A549 treated with Mapracorat at 1 μM for 4 hours (cell line): ENCODE results near the gene PPP2R5B. TPM values are rescaled to one million over a fixed set of nuclear protein-coding genes. Genes with fewer than 3 reads are reported as not detected.

Experiments
- total RNA-seq: library from RNA; stranded (reverse); fragments of 200-300 nt; extraction: Qiagen RNA extraction; gene quantifications from 5 replicates; pipeline ENCODE4 v1.2.3, GENCODE V29; 2022

Gene PPP2R5B
- 3.2 to 5.4 TPM (median 4.7 TPM) in 5 replicates for total RNA-seq

DNA sequence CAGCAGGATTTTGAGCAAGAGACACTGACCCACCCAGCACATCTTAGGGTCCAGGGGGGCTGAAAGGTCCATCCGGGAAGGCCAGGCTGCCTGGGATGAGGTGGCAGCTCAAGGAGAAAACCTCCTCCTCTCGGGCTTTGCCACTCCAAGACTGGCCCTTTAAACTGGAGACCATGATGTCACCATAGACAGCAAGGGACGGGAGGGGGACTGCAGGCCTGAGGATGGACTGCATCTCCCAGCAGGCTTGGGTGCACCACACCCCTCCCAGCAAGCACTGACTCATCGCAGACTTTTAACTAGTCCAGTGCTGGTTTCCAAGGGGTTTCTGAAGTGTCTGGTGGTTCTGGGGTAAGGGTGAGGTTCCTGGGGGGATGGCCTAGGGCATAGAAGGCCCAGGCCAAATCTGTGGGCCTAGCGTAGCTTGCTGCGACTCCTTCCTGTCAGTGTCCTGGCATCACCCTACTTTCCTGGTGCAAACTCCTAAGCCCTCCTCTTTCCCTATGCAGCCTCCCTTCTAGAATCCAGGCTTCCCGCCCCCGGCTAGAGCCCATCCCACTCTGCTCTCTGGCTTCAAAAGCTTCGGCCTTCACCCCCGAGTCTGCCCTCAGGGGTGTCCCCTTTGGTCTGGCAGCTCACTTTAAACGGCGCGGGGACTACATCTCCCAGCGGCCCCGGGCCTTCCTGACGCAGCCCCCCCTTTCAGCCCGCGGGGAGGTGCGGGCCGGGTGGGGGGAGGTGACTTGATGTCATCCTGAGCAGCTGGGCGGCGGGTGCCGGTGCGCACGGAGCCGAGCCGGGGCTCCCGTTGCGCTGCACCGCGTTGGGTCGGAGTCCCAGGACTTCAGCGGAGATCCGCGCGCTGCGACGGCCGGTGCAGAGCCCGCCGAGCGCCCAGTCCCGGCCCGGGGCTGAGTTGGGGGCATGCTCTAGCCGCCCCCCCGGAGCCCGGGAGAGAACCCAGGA lies at the start of gene PPP2R5B:
PPP2R5B (plus strand) TSS at position 746 of the 966 bp plus-strand sequence. CDS start 1,046 bp downstream, outside the sequence.

DNA sequence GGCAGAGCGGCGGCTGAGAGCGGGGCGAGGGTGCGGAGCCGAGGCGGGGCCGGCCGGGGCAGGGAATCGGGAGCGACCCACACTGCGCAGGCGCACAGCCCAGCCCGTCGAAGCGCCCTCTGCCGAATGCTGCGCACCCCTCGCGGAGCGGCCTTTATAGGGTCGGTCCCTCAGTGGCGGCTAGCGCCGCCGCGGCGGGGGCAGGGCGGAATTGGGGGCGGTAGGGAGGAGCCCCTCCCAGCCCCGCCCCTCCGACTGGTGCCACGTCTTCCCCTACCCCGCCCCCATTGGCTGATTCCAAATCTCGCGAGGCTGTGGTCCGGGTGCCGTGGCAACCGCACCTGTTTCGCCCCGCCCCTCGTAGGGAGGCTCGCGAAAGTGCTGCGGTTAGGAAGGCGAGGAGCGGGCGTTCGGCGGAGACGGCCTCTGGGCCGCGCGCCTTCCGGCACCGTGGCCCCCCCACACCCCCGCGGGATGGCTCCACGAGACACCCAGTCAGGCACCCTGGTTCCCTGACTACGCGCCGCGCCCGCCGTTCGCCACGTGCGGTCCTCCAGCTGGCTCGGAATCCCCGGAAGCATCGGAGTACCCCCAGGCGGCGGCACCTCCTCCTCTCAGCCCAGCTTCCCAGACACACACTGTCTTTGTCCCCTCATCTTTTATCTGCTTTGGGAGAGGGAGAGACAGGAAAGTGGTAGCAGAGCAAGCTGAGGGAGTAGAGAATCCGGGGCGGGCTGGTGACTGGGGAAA lies 45.8 kb upstream of the PPP2R5B start, which contains the start of gene EHD1:
EHD1 (minus strand) TSS at position 128 of the 750 bp plus-strand sequence. CDS start 157 bp downstream, outside the sequence.

DNA sequence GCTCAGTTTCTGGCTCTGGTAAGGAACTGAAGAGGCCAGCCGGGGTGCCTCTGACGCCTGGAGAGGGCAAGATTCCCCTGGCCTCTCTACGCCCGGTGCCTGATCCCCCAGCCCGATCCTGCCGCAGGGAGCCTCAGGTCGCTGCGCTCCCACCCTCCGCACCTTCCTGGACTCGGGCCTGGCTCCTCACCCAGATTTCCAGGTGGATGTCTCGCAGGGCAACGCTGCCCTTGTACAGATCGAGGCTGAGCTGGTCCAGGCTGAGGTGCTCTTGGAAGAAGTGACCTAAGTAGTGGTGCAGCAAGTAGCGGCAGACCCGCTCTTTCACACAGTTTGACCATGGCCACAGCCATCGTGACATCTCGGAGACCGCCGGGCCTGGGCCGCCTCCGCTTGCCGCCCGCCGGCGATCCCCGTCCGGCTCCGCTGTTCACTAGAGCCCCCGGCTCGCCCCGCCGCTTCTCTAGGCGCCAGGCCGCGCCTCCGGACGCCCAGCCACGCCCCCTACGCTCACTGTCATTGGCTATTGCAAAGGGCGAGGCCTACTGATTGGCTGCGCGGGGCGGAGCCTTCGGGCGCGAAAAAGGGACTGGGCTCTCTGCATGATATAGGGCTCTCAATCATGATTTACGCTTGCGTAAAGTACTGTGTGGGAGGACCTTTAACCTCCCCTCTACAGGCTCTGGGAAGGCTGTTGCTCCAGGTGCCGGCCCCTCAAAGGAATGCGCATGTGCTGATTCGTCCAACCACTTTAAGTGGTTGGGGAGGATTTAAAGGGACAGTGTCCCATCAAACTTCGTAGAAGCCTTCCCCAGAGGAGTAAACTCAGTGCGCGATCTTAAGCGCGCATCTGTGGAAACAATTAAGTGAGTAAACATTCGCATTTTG lies 7.5 kb upstream of the PPP2R5B start, which contains the start of gene ATG2A:
ATG2A (minus strand) TSS at position 435 of the 888 bp plus-strand sequence; CDS start at position 361, 74 bp downstream.

DNA sequence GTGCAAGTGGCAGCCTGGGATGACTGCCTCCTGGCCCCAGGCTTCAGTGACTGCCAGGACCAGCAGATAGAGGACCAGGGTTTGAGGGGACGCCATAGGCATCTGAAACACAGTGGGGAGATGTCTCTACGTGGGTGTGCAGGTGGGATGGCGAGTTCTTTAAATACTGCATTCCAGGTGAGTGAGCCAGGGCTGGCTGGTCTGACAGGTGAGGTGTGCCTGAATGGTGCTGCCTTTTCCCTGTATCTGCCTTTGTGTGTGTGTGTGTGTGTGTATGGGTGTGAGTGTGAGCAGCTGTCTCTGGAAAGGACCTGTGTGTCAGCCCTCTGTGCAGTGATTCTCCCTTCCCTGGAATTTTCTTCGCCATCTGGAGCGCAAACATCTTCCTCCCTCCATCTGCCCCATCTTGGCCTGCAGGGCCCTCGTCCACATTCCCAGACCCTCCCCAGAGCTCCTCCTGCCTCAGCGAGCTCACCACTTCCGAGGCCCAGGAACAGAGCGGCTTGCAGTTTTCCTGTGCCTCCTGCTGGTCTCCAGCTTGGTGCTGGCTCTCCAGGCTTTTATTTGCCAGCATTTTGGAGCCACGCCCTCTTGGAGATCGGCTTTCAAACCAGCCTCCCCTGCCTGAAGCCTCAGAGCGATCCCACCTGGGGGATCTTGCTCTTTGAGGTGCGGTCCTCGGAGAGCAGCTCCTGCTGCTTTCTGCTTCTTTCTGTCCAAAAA lies 11.0 kb downstream of the PPP2R5B start, which contains the start of gene GPHA2:
GPHA2 (minus strand) TSS at position 535 of the 723 bp plus-strand sequence; CDS start at position 102, 433 bp downstream.

DNA sequence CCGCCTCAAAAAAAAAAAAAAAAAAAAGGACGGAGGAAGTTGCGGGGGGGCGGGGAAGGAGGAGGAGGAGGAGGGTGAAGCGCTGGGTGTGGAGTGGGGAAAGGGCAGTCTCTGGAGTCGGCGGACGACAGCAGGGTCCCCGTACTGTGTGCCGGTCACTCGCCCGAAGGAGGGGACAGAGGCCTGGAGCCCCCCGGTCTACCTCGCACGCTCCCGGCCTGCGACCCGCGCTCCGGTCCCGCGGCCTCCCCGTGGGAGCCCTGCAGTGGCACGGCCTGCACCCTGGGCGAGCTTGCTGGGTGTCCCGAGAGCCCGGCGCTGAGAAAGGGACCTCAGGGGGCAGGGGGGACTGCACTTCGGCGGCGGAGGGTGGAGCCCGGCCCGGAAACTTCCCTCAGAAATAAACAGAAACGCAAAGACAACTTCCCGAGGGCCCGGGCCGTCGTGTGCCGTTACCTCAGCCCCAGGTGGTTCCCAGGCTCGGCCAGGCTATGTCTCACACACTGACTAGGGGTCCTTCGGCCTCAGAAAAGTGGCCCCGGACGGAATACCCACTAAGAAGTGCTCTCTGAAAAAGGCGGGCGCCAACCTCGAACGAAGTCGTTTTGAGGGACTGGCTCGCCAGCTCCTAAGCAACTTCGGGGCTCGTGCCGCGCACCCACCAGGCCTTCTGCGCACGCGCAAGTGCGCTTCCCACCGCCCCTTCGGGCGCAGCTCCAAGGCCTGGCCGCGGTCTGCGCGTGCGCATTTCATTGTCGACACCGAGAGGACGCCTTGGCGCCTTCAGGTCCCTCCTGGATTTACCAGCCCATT lies 47.1 kb downstream of the PPP2R5B start, which contains the start of gene MAJIN:
MAJIN (minus strand) TSS at position 688 of the 813 bp plus-strand sequence. CDS start 12,703 bp downstream, outside the sequence.

Other genes starting within 250 kb of the PPP2R5B start
- gene NRXN2, start 201.5 kb upstream of the PPP2R5B start, total RNA-seq, result 0.16 to 0.62 TPM (median 0.35 TPM) in 5 replicates
- 1.2 to 1.9 TPM (median 1.4 TPM) in 5 replicates for gene RASGRP2, start 180.5 kb upstream of the PPP2R5B start, total RNA-seq
- gene PYGM, start 164.7 kb upstream of the PPP2R5B start, total RNA-seq, result 0.13 to 0.63 TPM (median 0.32 TPM) in 5 replicates
- gene SF1, start 146.1 kb upstream of the PPP2R5B start, total RNA-seq, result 151 to 207 TPM (median 159 TPM) in 5 replicates
- 5.8 to 9.0 TPM (median 8.5 TPM) in 5 replicates for gene MAP4K2, start 121.5 kb upstream of the PPP2R5B start, total RNA-seq
- 26.2 to 40.7 TPM (median 38.5 TPM) in 5 replicates for gene MEN1, start 114.1 kb upstream of the PPP2R5B start, total RNA-seq
- 0.93 to 2.0 TPM (median 1.5 TPM) in 5 replicates for gene CDC42BPG, start 80.0 kb upstream of the PPP2R5B start, total RNA-seq
- gene EHD1, start 46.1 kb upstream of the PPP2R5B start, total RNA-seq, result 94.9 to 123 TPM (median 115 TPM) in 5 replicates
- gene ATG2A, start 7.5 kb upstream of the PPP2R5B start, total RNA-seq, result 11.8 to 22.6 TPM (median 21.0 TPM) in 5 replicates
- gene GPHA2, start 11.2 kb downstream of the PPP2R5B start, total RNA-seq, result not detected in 5 replicates
- gene MAJIN, start 47.4 kb downstream of the PPP2R5B start, total RNA-seq, result not detected in 5 replicates
- gene BATF2, start 72.3 kb downstream of the PPP2R5B start, total RNA-seq, result 0.71 to 1.1 TPM (median 0.85 TPM) in 5 replicates
- gene ARL2, start 89.5 kb downstream of the PPP2R5B start, total RNA-seq, result 175 to 188 TPM (median 183 TPM) in 5 replicates
- gene SNX15, start 102.8 kb downstream of the PPP2R5B start, total RNA-seq, result 19.9 to 24.2 TPM (median 23.1 TPM) in 5 replicates
- gene SAC3D1, start 116.5 kb downstream of the PPP2R5B start, total RNA-seq, result 34.7 to 55.9 TPM (median 53.9 TPM) in 5 replicates
- not detected in 5 replicates for gene NAALADL1, start 133.9 kb downstream of the PPP2R5B start, total RNA-seq
- gene CDCA5, start 159.4 kb downstream of the PPP2R5B start, total RNA-seq, result 57.4 to 76.9 TPM (median 71.1 TPM) in 5 replicates
- 31.8 to 34.2 TPM (median 32.7 TPM) in 5 replicates for gene ZFPL1, start 159.5 kb downstream of the PPP2R5B start, total RNA-seq
- 50.7 to 52.5 TPM (median 51.8 TPM) in 5 replicates for gene VPS51, start 171.5 kb downstream of the PPP2R5B start, total RNA-seq
- 4.9 to 8.6 TPM (median 5.3 TPM) in 5 replicates for gene TM7SF2, start 187.2 kb downstream of the PPP2R5B start, total RNA-seq
- 13.6 to 22.7 TPM (median 21.9 TPM) in 5 replicates for gene ZNHIT2, start 193.0 kb downstream of the PPP2R5B start, total RNA-seq
- gene FAU, start 197.4 kb downstream of the PPP2R5B start, total RNA-seq, result 820 to 1,063 TPM (median 1,025 TPM) in 5 replicates
- gene MRPL49, start 197.6 kb downstream of the PPP2R5B start, total RNA-seq, result 68.5 to 73.4 TPM (median 70.9 TPM) in 5 replicates
- gene SYVN1, start 209.8 kb downstream of the PPP2R5B start, total RNA-seq, result 27.8 to 40.9 TPM (median 37.6 TPM) in 5 replicates
- not detected in 5 replicates for gene SPDYC, start 245.5 kb downstream of the PPP2R5B start, total RNA-seq